ENCODE measurements around the gene NOTCH4. TPM values are rescaled to one million over a fixed set of nuclear protein-coding genes. Genes with fewer than 3 reads are reported as not detected.

The NOTCH4 gene
- total and polyA plus RNA-seq, 9 of the 15 experiments (the other 6 are each of a cell fraction or from before 2014, with no cell fraction given) = 0.24 to 4.3 (median 1.7) TPM

GRCh38 chr6:32190054-32190851 lies 33.6 kb downstream of the NOTCH4 start, which contains the start of gene PBX2 (continued):
- TF ChIP-seq KLF10 (CRISPR knock-in tag; IDR thresholded peaks at IDR 0.05) (no peak), GTF2E2 (tag; IDR thresholded peaks at IDR 0.05) (0 out of 2 replicates have a peak, but pooled peaks have one; percentile 47), RBM25 (IDR thresholded peaks at IDR 0.05; ENCODE audit: low read depth, low read length, severe bottlenecking) (no peak), MBD2 (IDR thresholded peaks at IDR 0.05; ENCODE audit: borderline replicate concordance, low read depth) (peak; percentile 41; the same call in 1 of the 2 replicates), E4F1 (CRISPR knock-in tag; IDR thresholded peaks at IDR 0.05; ENCODE audit: borderline replicate concordance) (no peak), ZNF785 (CRISPR knock-in tag; IDR thresholded peaks at IDR 0.05) (no peak), ZMIZ1 (IDR thresholded peaks at IDR 0.05; ENCODE audit: low read depth in 2 of 2, low read length in 2 of 2) (no peak; a peak in 1 of 4 replicates), SIN3B (IDR thresholded peaks at IDR 0.05; ENCODE audit: low read depth) (peak; percentile 34; the same call in 1 of the 2 replicates), CREM (IDR thresholded peaks at IDR 0.05; ENCODE audit: low read depth) (peak; percentile 48), ZNF184 (CRISPR knock-in tag; IDR thresholded peaks at IDR 0.05) (no peak), NBN (IDR thresholded peaks at IDR 0.05; ENCODE audit: low read depth) (peak; percentile 89), ZNF3 (CRISPR knock-in tag; IDR thresholded peaks at IDR 0.05) (no peak), FOXA1 (IDR thresholded peaks at IDR 0.05; ENCODE audit: borderline replicate concordance) (no peak), ZNF655 (CRISPR knock-in tag; IDR thresholded peaks at IDR 0.05) (no peak), POLR2AphosphoS2 (IDR thresholded peaks at IDR 0.05; ENCODE audit: low read length) (peak; percentile 74; the same call in 1 of the 2 replicates), ZBTB17 (CRISPR knock-in tag; IDR thresholded peaks at IDR 0.05) (no peak), TSC22D4 (tag; IDR thresholded peaks at IDR 0.05) (no peak), TBL1XR1 (IDR thresholded peaks at IDR 0.05; ENCODE audit: low read length in 2 of 2) (peak in 1 of 2 experiments; percentile 51; a peak in 1 of 4 replicates), TAF9B (IDR thresholded peaks at IDR 0.05; ENCODE audit: partially characterized antibody) (peak; percentile 44), SMAD2 (IDR thresholded peaks at IDR 0.05; ENCODE audit: low read depth, low read length) (no peak), EHMT2 (IDR thresholded peaks at IDR 0.05) (no peak), DDX20 (tag; IDR thresholded peaks at IDR 0.05; ENCODE audit: low read depth) (no peak), MCM2 (IDR thresholded peaks at IDR 0.05; ENCODE audit: low read depth) (no peak)

Data from K562 (cell line).